IgD-negative memory B cell (primary cell): Measurements from ENCODE around the gene AGPAT2. TPM values are rescaled to one million over a fixed set of nuclear protein-coding genes. Genes with fewer than 3 reads are reported as not detected.

ENCODE experiments used
- polyA plus RNA-seq: library from polyadenylated mRNA; unstranded; fragments of 300-500 nt; fragmentation: Illumina TruSeq; gene quantifications from one replicate; pipeline ENCODE4 v1.2.3, GENCODE V29; 2021

Gene AGPAT2
- polyA plus RNA-seq, 1 donor from 2014 or later = 42.0 TPM

Other genes starting within 250 kb of the AGPAT2 start
- 6.9 TPM for gene INPP5E, start 247.6 kb downstream of the AGPAT2 start, polyA plus RNA-seq
- gene SEC16A, start 204.4 kb downstream of the AGPAT2 start, polyA plus RNA-seq = 30.1 TPM
- 3.5 TPM for gene NOTCH1, start 141.4 kb downstream of the AGPAT2 start, polyA plus RNA-seq
- not detected for gene EGFL7, start 24.5 kb downstream of the AGPAT2 start, polyA plus RNA-seq
- 0.90 TPM for gene DIPK1B, start 25.1 kb upstream of the AGPAT2 start, polyA plus RNA-seq
- gene LCN10, start 55.5 kb upstream of the AGPAT2 start, polyA plus RNA-seq = 68.0 TPM
- gene LCN6, start 61.1 kb upstream of the AGPAT2 start, polyA plus RNA-seq = not detected
- 0.44 TPM for gene LCN8, start 70.8 kb upstream of the AGPAT2 start, polyA plus RNA-seq
- not detected for gene LCN15, start 77.1 kb upstream of the AGPAT2 start, polyA plus RNA-seq
- gene TMEM141, start 103.9 kb upstream of the AGPAT2 start, polyA plus RNA-seq = 45.9 TPM
- 0.78 TPM for gene CCDC183, start 108.9 kb upstream of the AGPAT2 start, polyA plus RNA-seq
- gene RABL6, start 120.5 kb upstream of the AGPAT2 start, polyA plus RNA-seq = 19.7 TPM
- gene AJM1, start 155.0 kb upstream of the AGPAT2 start, polyA plus RNA-seq = 0.10 TPM
- 91.6 TPM for gene PHPT1, start 162.0 kb upstream of the AGPAT2 start, polyA plus RNA-seq
- 0.11 TPM for gene MAMDC4, start 164.9 kb upstream of the AGPAT2 start, polyA plus RNA-seq
- gene EDF1, start 178.9 kb upstream of the AGPAT2 start, polyA plus RNA-seq = 378 TPM
- 42.8 TPM for gene TRAF2, start 199.1 kb upstream of the AGPAT2 start, polyA plus RNA-seq